NCI-H460 (cell line): ENCODE results near the gene RBM19. TPM values are rescaled to one million over a fixed set of nuclear protein-coding genes. Genes with fewer than 3 reads are reported as not detected.
A peak's percentile ranks its signal among the peaks of the same experiment; 100 is the strongest.
"Not testable (repeated sequence)": the region's sequence is repeated elsewhere in the genome, so short reads cannot be mapped to it uniquely, and the experiment has no call there.

ENCODE experiments used
- DNase-seq: peaks from one replicate; pipeline ENCODE4 v3.0.0-alpha.2; 2016; ENCODE audit warnings: low read depth; ENCODE audit errors: extremely low read depth
- polyA plus RNA-seq: library from polyadenylated mRNA; depleted of rRNA; stranded (reverse); fragments of >200 nt; gene quantifications from 2 replicates; pipeline ENCODE4 v1.2.3, GENCODE V29; 2014; cell fraction: nucleus; rRNA removed
- total RNA-seq: library from RNA; depleted of rRNA; stranded (reverse); fragments of >200 nt; shearing (Covaris generic); gene quantifications from 2 replicates; pipeline ENCODE4 v1.2.3, GENCODE V29; 2014; rRNA removed

RBM19 gene, protein sequence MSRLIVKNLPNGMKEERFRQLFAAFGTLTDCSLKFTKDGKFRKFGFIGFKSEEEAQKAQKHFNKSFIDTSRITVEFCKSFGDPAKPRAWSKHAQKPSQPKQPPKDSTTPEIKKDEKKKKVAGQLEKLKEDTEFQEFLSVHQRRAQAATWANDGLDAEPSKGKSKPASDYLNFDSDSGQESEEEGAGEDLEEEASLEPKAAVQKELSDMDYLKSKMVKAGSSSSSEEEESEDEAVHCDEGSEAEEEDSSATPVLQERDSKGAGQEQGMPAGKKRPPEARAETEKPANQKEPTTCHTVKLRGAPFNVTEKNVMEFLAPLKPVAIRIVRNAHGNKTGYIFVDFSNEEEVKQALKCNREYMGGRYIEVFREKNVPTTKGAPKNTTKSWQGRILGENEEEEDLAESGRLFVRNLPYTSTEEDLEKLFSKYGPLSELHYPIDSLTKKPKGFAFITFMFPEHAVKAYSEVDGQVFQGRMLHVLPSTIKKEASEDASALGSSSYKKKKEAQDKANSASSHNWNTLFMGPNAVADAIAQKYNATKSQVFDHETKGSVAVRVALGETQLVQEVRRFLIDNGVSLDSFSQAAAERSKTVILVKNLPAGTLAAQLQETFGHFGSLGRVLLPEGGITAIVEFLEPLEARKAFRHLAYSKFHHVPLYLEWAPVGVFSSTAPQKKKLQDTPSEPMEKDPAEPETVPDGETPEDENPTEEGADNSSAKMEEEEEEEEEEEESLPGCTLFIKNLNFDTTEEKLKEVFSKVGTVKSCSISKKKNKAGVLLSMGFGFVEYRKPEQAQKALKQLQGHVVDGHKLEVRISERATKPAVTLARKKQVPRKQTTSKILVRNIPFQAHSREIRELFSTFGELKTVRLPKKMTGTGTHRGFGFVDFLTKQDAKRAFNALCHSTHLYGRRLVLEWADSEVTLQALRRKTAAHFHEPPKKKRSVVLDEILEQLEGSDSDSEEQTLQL
- total RNA-seq, result 23.6 and 32.6 TPM in 2 replicates
- polyA plus RNA-seq, result 171 and 177 TPM in 2 replicates

DNA sequence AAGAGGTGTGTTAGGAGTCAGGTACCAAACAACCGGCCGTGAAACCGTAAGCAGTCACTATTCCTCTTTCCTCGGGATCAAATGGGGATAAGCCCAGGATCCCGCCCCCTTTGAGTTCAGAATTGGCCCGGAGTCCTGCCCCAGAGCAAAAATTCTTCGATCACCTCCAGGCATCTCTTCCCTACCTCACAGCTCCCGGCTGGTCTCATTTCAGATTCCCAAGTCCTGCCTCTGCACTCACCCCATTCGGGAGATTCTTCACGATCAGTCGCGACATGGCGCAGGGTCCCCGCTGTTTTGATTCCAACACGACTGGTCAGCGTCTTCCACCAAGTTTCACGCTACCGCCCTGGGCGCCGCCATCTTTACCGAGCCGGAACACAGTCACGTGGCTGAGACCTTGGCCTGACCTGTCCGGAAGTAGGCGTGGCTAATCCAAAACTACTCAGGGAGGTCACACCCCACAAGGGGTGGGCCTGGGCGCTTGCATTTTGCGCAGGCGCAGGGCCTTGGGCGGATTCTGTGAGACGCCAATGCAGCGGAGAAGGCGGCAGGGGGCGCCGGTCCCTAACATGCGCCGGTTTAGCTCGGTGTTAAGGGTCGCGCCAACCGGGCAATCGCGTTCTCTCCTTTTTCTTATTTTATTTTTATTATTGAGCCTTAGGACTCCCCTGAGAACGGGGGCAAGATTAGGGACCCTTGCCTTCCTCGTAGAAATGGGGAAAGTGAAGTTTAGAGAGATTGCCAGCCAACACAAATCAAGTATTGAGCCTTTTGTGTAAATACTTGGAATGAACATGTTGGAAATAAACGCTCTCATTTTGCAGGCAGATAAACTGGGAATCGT, at the start of gene RBM19:
TSS of gene RBM19 (minus strand) at position 375 of the 847 bp plus-strand sequence. CDS start at position 277, 98 bp downstream.
- peak; percentile 99 for DNase-seq

DNA sequence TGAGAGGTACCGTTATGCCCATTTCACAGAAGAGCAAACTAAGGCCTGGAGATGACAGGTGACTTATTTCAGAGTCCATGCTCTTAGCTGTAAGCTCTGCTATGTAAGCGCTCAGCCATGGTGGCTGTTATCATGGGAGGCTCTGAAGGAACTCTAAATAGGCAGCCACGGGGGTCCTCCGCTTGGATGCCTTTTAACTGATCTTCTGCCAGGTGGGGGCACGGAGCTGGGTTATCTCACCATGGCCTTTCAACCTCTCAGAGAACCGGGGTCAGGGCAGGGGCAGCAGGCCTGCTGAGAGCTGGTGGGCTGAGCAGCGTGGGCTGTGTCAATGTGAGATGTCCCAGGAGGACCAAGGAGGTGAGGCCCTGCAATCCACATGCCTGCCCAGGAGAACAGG, 49.7 kb upstream of the RBM19 start:
- DNase-seq, result no peak

DNA sequence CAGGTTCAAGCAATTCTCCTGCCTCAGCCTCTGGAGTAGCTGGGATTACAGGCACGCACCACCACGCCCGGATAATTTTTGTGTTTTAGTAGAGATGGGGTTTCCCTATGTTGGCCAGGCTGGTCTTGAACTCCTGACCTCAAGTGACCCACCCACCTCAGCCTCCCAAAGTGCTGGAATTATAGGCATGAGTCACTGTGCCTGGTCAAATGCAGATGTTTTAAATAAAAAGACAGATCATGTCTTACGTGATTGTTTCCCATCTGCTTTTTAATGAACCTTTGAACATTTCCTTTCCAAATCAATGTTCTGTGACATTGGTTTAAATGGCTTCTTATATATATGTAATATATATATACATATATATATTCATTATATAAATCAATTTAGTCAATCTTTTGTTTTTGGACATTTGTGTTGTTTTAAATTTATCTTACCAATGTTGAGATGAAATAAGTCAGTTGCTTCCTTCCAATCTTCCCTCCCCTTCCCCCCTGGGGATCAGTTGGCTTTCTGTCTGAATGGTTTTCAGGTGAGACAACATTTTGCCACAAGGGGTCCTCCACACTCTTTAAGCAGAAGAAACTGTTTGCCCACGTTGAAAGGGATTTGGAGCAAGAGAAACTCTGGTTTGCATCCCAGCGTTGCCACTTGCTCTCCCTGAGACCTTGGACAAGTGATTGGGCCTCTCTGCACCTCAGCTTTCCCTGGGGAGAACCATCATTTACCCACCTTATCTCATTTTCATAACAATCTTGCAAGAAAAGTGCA, 47.6 kb upstream of the RBM19 start:
- DNase-seq, result no peak

DNA sequence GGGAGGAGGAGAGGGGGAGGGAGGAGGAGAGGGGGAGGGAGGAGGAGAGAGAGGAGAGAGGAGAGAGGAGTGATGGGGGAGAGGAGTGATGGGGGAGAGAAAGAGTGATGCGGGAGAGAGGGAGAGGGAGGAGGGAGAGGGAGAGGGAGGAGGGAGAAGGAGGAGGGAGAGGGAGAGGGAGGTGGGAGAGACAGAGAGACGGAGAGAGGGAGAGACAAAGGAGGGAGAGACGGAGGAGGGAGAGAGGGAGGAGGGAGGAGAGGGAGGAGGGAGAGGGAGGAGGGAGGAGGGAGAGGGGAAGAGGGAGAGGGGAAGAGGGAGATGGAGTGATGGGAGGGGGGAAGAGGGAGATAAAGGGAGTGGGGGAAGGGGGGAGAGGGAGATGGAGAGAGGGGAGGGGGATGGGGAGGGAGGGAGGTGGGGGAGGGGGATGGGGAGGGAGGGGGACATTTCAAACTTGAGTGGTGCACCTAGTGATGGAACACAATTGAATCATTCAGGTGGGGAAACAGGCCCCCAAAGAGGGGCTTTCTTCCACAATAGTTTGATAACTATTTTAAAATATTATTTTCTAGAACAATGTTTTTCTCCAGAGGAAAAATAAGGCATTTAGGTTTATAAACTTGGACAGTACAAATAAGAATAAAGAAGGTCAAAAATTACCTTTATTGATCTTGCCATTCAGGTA, 46.8 kb upstream of the RBM19 start:
- DNase-seq, result no peak

DNA sequence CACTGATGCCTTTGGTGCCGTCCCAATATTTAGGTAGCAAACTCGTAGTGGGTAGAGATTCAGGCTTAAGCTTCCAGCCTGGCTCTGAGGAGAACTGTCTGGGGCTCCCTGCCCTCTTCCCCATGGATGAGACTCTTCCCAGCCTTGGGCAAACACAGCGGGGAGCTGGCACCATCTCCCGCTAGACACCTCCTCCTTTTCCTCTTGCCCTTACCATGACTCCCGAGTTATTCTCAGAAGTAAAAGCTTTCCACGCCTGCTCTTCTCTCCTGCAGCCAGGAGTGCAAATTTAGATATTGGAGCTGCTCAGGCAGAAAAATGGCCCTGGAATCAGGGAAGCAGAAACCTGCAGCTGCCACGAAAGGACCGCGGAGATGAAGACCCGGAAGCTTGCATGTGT, 45.6 kb upstream of the RBM19 start:
- no peak for DNase-seq

DNA sequence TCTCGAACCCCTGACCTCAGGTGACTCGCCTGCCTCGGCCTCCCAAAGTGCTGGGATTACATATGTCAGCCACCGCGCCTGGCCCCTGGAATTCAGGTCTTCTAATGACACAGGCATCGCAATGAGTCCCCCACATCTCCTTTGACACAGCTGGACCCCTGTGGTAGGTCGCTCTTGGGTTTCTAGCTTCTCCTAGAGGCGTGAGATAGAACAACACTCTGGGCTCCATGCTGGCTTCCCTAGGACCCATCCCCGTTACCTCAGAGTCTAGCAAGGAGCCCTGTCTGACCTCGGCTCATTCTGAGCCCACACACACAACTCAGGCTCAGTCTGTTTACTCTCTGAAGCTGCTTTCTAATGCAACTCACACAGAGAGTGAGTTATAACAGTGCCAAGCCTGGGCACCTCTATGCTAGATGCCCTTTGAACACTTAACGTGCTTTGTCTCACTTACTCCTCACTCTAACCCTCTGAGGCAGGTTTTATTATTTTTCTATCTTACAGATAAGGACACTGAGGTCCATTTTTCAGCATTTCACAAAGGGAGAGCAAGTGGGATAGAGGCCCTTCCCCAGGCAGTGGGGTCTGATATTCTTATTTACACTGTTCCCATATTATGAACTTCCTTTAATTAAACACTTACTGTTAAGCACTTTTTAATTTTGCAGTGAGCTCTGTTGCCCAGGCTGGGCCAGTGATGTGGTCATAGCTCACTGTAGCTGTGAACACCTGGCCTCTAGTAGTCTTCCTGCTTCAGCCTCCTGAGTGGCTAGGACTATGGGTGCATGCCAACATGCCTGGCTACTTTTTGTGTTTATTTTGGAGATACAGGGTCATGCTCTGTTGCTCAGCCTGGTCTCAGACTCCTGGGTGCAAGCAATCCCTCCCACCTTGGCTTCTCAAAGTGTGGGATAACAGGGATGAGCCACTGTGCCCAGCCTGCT, 40.6 kb upstream of the RBM19 start:
- DNase-seq, result no peak

DNA sequence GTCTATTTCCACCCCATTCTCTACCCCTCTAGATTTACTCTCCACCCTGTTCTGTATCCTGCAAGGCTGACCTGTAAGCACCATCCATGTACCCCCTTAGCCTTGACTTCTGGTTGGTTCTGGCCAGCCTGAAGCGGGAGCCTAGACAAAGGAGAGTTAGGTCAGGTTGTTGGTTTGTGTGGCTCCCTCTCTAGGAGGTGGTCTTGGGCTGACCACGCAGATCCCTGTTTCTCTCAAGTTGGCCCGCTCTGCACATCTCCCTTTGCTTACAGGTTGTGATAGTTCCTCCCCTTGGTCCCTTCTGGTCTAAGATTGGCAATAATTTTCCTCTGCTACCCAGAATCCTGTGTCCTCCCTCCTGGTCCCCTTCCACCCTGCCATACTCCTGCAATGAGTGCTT, 38.3 kb upstream of the RBM19 start:
- DNase-seq, result no peak

DNA sequence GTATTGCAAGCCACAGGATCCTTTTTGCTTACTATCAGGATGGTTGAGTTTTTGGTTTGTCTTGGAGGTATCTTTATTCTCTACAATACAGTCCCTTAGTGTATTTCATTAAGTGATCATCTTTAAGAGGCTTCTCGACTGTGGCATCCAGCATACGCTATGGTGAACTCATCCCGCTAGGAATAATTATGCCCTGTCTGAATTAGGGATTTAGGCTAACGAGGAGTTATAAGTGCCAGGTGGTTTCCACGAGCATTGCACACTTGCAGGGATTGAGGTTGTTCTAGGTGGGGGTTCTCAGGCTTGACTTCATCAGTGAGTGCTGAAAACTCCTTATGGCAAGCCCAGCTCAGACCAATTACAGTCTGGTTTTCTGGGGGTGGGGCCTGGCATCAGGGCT, 37.2 kb upstream of the RBM19 start:
- DNase-seq, result no peak

DNA sequence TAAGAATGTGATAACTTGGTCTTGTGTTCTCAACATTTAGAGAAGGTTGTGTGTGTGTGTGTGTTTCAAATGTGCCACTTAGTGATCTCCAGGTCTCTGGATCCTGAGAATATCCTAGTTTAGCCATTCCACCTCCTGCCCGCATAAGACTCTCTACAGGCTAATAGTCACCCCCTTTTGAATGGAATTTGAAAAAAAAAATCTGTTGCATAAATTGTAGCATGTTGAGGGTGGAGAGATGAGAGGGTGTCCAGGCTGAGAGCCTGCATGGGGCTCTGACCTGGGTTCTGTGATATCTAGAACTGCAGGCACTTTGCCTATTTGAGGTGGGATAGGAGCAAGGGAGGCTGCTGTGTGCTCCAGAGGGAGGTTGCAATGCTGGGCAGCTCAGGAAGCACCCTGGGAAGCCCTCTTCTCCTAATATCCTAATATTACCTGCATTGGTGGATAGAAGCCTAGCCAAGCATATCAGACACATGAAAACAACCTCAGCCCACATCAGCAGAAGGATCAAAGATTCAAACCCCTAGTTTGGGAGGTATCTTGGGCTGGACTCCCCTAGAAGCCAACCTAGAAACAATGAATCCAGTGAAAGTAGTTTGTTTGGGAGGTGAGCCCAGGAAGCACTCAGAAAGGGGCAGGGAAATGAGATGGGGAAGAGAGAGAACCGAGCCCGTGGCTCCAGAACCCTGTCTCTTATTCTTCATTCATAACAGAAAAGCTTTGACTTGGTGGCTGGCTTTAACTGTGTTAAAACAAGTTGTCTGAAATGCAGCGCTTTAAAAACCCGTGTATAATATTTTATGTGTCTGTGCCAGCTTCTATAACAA, 35.6 kb upstream of the RBM19 start:
- DNase-seq, result no peak

DNA sequence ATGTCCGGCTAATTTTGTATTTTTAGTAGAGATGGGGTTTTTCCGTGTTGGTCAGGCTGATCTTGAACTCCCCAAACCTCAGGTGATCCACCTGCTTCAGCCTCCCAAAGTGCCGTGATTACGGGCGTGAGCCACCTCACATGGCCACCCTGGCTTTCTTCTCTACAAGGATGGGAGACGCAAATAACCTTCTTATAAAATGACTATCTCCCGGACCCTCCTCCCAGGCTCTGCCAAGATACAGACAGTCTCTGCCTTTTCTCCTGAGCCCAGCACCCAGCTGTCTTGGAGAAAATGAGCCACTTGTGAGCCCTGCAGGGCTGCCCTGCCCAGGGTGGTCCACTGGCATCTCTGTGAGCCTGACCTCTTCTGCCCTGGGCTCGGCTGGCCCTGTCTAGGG, 34.7 kb upstream of the RBM19 start:
- no peak for DNase-seq

DNA sequence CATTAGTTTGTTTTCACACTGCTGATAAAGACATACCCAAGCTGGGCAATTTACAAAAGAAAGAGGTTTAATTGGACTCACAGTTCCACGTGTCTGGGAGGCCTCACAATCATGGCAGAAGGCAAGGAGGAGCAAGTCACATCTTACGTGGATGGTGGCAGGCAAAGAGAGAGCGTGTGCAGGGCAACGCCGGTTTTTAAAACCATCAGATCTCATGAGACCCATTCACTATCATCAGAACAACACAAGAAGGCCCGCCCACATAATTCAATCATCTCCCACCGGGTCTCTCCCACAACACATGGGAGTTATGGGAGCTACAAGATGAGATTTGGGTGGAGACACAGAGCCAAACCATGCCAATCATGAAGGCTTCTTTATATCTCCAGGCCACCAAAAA, 34.1 kb upstream of the RBM19 start:
- not testable (repeated sequence) for DNase-seq

DNA sequence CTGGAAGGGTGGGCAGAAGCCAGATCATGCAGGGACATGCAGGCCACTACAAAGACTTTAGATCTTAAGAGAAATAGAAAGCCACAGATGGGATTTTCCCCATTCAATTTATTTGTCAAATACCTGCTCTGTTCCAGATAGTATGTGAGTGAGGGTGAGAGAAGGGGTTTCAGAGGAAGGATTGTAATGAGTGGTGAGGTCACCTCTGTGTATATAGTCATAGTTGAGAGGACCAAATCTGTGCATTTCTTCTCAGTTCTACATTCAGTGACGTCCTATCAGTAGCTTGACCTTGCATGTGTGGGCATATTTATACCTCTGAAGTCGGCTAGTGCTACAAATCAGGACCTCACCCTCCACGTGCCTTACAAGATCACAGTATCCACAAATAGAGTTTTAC, 31.2 kb upstream of the RBM19 start:
- no peak for DNase-seq

DNA sequence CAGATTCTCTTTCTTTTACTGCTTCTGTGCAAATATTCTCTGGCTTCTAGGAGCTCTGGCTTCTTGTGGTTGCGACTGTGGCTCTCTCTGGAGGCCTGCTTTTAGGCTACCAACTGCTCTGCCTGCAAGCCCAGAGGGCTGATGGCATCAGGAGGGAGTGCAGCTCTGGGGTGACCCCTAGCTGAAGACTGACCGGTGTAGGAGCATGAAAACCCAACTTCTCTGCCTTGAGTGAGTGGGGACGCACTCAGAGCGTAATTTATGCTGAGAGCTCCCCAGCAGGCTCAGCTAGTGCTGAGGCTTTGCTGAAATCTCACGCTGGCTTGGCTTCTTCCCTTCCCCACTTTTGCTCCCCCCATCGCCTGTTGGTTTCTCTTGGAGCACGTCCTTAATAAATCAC, 29.9 kb upstream of the RBM19 start:
- DNase-seq, result no peak

DNA sequence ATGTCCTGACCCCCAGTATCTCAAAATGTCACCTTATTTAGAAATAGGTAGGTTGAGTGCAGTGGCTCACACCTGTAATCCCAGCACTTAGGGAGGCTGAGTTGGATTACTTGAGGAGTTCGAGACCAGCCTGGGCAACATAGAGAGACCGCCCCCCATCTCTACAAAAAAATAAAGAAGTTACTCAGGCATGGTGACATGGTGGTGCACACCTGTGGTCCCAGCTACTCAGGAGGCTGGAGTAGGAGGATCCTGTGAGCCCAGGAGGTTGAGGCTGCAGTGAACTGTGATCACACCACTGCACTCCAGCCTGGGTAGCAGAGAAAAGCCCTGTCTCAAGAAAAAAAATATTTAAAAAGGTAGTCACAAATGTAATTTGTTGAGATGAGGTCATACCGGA, 27.9 kb upstream of the RBM19 start:
- no peak for DNase-seq

DNA sequence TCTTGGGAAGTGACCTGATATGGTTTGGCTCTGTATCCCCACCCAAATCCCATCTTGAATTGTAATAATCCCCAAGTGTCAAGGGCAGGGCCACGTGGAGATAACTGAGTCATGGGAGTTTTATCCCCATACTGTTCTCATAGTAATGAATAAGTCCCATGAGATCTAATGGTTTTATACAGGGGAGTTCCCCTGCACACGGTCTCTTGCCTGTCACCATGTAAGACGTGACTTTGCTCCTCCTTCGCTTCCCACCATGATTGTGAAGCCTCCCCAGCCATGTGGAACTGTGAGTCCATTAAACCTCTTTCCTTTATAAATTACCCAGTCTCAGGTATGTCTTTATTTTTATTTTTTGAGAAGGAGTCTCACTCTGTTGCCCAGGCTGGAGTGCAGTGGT, 26.6 kb upstream of the RBM19 start:
- not testable (repeated sequence) for DNase-seq

DNA sequence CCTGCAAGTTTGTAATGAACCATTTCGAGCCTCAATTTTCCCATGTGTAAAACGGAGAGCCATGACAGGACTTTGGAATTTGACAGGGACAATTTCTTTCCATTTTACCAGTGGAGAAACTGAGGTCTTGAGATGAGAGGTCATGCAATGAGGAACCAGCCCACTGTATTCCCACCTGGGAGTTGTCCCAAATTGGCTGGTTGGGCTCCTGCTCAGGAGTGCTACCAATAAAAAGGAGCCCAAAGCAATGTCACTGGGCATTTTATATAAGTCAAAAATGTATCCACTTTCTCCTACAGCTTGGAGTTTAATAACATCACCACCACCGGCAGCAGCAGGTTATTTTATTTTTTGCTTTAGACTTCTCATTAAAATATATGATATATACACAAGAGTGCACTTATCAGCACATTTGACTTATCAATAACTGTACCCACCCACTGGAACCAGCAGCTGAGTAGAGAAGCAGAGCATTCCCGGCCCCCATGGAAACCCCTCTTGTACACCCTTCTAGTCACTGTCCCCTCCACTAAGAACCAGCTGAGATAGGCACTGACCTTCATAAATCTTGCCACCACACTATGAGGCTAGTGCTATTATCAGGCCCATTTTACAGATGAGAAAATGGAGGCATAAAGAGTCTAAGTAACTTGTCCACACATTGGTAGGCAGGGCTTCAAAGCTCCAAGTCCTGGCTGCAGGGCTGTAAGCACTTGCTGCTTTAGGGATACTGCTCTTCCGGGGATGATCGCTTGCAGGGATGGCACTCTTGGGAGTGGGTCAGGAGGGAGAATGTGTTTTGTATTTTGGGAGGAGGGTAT, 25.3 kb upstream of the RBM19 start:
- DNase-seq, result no peak
